KG1 (cell line): ENCODE results near the gene URM1.
A peak's percentile ranks its signal among the peaks of the same experiment; 100 is the strongest.
"Not testable (repeated sequence)": the region's sequence is repeated elsewhere in the genome, so short reads cannot be mapped to it uniquely, and the experiment has no call there.

Experiments
- DNase-seq: peaks from one replicate; lab custom pipeline; 2025; lab: John Stamatoyannopoulos, UW

Gene URM1

DNA sequence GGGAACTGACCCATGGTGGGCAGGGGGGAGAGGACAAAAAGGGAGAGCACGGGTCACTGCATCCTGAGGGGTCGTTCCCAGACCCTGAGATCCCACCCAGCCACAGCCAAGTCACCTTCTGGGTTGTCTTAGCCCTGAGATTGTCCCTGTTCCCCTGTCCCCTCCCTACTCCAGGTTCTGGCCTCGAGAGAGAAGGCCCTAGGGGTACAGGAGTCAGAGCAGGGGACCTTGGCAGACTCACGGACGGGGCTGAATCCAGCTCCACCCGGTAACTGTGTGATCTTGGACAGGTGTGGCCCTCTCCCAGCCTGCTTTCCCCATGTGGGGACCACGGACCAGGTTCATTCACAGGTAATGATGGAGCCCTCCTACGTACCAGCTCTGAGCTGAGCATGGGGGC, 38.3 kb downstream of the URM1 start:
- DNase-seq, result no peak

DNA sequence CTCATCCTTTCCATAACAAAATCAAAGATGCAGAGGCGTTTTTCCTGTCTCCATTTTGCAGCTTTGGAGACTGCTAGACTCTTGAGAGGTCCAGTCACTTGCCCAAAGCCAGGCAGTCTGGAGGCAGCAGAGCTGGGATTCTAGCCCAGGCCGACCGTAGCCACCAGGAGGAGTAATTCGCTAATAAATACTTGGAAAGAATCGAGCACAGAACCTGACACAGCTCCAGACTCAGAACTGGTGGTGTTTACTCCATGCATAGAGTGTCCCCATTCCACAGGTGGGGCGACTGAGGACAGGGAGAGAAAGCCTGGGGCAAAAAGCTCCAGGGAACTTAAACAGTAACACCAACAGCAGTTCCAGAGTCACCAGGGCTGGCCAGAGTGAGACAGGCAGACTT, 38.8 kb downstream of the URM1 start:
- DNase-seq, result no peak

DNA sequence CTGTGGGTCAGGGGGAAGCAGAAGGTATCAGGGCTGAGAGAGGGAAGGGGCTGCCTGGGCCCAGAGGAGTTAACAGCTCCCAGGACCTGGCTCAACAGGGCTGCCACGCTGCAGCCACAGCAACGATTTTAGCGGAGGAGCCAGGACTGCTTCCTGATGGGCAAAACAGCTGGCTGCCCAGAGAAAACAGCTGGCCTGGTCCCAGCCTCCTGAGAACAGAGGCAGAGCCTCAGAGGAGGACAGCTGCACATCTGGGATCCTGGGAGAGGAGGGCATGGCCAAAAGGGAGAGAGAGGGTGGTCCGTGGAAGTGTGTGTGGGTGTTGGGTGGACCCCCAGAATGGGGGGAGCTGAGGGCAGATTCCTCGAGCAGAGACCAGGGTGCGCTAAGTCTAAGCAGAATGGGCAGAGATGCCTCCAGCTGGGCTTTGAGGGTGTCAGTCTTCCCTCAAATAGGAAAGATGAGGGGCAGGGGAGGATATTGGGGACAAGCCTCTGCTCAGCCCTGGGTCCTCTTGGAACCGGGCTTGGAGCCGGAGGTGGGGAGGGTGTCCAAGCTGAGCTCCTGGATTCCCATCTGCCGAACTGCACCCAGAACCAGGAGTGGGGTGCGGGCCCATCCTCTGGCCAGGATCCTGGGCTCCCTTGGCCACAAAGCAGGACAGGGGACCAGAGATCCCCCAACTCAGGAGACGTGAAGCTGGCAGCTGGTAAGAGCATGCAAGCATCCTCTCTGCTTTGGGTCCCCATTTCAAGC, 40.4 kb downstream of the URM1 start:
- no peak for DNase-seq

DNA sequence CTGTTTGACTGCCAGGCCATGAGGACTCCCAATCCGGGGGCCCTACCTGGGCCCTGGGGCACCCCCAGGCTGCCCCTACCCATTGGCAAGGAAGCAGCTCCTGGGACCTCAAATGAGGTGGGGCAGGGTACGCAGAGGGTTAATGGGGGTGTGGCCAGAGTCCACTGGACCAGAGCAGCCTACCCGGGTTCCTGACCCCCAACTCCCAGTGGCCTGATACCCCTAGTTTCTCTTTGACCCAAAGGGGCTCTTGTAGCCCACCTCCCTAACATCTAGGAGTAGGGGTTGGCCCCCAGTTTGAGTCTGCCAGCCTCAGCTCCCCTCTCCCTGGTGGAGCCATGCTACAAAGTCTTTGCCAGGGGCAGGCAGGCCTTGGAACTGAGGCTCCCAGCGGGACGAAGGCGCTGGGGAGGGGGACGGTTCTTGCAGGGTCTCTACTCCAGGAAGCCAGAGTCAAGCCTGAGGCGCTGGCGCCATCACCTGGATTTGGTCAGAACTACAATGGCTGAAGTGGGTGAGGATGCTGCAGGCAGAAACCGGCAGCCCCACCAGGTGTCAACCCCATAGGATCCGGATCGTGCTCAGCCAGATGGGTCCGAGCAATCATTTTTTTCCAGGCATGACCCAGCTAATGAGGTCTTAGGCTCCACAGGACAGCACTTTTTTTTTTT, 41.1 kb downstream of the URM1 start:
- DNase-seq, result no peak

DNA sequence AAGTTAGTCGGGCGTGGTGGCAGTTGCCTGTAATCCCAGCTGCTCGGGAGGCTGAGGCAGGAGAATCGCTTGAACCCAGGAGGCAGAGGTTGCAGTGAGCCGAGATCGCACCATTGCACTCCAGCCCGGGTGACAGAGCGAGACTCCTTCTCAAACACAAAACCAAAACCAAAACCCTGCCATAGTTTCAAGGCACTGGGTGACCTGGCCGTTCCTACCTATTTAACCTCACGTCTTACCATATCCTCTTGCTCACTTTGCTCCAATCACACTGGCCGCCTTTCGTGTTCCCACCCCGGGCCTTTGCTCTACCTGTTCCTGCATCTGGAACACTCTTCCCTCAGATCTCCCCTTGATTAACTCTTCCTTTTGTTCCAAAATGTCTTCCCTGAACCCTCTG, 42.6 kb downstream of the URM1 start:
- DNase-seq, result not testable (repeated sequence)

DNA sequence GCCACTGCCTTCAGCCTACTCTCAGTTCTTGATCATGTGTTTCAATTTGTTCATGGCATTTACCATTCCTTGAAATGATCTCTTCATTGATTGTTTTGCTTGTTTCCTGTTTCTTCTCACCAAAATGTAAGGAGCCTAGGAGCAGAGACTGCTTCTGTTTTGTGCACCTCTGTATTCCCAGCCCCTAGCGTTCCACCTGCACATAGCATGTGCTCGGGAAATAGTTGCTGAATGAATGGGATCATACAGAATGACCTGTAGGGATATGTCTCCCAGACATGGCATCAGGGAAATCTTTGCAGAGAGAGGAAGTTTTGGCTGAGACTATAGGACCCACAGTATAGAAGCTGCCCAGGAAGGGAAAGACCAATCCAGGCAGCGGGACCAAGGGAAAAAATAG, 43.3 kb downstream of the URM1 start:
- no peak for DNase-seq

DNA sequence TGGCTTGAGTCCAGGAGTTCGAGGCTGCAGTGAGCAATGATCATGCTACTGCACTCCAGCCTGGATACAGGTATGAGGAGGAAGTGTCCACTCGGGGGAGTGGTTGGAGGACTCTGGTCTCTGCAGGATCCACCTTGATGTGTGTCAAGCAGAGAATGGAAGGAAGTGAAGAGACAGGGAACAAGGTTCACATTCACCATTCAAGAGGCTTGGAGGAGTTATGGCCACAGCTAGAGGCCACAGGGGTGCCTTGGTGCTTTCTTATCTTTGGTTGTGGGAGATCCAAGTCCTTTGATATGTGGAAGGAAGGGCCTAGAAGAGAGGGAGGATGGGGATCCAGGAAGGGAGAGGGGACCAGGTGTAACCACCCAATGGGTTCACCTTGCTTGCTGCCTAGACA, 44.1 kb downstream of the URM1 start:
- DNase-seq, result no peak

DNA sequence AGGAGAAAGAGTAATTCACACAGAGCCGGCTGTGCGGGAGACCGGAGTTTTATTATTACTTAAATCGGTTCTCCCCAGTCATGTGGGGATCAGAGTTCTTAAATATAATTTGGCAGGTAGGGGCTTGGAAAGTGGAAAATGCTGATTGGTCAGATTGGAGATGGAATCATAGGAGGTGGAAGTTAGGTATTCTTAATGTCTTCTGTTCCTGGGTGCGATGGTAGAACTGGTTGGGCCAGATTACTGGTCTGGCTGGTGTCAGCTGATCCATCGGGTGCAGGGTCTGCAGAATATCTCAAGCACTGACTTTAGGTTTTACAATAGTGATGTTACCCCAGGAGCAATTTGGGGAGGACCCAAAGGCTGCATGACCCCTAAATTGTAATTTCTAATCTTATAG, 44.8 kb downstream of the URM1 start:
- DNase-seq, result no peak

DNA sequence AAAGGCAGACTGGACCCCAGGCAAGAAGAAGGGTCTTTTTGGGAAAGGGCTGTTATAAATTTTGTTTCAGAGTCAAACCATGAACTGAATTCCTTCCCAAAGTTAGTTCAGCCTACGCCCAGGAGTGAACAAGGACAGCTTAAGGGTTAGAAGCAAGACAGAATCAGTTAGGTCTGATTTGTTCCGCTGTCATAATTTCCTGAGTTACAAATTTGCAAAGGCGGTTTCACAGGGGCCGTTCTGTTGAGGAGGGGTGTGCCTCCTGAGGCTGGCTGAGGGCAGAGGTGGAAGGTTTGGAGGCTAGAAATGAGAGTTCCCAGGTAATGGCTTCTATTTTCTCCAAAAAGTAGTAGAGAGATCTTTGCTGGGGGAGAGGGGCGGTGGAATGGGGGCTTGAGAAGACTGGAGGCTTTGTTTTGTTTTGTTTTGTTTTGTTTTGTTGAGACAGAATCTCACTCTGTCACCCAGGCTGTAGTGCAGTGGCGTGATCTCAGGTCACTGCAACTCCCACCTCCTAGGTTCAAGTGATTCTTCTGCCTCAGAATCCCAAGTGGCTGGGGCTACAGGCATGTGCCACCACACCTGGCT, 45.4 kb downstream of the URM1 start:
- no peak for DNase-seq

DNA sequence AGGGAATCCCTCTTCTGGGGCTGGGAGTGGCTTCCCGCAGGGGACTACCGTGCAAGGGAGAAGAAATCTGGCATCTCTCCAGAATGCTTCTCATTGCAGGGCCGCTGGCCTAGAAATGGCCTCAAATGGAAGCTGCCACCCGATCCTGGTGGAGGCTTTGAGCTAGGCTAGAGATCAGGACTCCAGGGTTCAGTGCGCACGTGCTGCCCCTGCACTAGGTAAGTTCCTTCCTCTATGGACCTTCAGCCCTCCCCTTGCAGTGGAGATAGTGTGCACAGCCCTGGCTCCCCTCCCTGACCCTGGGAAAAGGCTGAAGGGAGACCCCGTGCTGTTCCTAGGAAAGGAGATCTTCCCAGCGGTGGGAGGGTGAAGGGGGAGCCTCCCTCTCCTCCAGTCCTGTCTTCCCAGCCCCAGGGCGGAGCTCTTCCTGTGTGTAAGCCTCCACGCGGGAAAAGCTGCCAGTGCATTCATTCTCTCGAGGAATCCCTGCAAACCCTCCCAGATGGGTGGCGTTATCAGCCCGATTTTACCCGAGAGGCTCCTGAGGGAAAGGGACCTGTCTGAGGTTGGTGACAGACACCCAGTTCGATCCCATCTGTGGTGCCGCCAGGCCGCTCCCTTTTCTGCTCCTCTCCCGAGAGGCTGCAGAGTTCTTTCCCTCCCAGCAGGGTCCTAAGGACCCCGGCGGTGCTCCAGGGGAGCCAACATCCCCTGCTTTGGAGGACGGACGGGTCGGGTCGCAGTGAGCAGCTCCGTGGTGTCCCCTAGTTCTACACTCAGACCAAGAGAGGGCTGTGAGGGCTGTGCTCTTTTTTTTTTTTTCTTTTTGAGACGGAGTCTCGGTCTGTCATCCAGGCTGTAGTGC, 48.1 kb downstream of the URM1 start:
- no peak for DNase-seq

DNA sequence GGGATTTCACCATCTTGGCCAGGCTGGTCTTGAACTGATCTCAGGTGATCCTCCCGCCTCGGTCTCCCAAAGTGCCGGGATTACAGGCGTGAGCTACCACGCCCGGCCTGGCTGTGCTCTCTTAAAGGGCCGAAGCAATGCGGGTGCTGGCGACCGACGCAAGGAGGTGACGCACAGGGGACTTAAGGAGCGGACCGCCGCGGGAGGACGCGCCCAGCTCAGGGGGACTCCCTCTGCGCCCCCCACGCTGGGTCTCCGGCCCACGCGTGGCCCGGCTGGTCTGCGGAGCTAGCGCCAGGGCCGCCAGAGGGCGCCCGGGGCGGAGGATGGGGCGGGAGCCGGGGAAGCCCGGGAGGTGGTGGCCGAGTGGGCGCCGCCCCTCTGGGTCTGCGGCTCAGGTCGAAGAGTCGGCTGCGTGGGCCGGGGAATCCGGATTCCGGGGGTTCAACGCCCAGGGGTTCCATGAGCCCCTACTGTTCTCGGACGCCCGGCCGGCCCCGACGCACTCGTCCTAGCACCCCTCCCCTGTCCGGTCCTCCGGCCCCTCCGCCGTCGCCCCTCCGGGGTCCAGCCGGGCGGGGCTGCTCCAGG, 49.0 kb downstream of the URM1 start:
- peak; percentile 40 for DNase-seq

DNA sequence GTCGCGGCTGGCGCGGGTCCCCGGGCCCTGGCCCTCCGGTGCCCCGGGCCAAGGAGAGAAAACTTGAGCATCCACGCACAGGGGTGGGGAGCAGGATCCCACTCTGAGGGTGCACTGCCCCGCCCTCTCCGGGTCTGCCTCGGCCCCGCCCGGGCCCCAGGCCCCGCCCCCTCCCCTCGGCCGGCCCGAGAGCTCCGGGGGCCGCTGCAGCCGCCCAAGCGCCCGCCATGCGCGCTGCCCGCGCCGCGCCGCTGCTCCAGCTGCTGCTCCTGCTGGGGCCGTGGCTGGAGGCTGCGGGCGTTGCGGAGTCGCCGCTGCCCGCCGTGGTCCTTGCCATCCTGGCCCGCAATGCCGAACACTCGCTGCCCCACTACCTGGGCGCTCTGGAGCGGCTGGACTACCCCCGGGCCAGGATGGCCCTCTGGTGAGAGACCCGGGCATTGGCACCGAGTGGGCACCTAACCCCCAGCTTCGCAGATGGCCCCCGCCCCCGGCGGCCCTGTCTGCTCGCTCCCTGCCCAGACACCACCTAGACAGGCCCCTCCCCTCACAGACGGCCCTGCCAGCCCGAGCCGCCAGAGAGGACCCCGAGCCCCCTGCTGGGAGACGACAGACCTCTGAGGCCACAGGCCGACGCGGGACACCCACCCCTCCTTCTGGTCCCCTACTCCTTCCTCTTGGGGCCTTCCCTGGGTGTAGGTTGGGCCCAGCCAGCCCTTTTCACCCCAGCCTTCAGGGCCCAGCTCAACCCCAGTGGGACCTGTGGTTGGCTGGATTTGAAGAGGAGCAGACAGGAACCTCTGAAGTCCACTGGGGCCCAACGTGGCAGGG, 49.7 kb downstream of the URM1 start, which contains the start of gene CERCAM:
Gene CERCAM (plus strand): TSS at position 207 of the 831 bp plus-strand sequence. CDS start 21 bp downstream, at position 228.
- DNase-seq, result peak; percentile 7

DNA sequence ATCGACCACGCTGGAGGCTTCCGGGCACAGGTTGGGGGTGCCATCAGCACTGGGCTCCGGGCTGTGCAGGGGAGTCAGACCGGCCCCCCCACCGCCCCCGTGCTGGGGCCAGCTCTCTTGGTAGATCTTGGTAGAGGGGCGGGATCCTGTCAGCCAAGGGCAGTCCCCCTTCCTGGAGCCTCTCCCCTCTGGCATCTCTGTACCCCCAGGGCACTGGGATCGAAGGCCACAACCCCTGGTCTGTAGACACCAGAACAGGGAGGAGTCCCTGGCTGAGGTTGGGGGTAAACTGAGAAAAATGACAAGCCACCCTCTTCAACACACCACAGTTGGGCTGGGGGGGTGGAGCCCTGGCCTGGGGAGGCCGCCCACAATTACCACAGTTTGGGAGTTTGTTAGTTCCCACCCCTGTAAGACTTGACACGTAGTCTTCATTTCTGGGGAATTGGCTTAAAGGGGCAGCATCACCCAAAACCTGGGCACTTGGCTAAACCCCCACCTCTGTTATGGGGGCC, 50.4 kb downstream of the URM1 start:
- DNase-seq, result no peak

DNA sequence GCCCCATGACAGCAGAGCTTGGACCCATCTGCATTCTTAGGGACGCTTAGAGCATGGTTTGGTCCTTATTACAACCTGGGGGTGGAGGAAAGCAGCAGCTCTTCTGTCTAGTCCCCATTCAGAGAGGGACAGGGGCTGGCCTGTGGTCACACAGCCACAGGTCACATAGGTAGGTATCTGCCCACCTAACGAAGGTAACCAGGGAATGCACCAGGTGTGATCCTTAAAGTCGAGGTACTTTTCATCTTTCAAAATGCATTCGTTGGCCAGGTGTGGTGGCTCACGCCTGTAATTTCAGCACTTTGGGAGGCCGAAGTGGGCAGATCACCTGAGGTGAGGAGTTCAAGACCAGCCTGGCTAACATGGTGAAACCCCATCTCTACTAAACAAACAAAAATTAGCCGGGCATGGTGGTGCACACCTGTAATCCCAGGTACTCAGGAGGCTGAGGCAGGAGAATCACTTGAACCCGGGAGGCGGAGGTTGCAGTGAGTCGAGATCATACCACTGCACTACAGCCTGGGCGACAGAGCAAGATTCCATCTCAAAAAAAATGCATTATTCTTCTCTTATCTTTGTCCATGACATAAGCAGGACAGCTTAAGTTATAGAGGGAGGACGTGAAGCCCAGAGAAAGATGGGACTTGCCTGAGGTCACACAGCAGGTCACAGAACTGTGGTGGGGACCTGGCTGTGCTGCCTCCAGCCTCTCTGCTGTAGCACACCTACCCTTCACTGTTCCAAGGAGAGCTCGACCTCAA, 51.0 kb downstream of the URM1 start:
- not testable (repeated sequence) for DNase-seq

DNA sequence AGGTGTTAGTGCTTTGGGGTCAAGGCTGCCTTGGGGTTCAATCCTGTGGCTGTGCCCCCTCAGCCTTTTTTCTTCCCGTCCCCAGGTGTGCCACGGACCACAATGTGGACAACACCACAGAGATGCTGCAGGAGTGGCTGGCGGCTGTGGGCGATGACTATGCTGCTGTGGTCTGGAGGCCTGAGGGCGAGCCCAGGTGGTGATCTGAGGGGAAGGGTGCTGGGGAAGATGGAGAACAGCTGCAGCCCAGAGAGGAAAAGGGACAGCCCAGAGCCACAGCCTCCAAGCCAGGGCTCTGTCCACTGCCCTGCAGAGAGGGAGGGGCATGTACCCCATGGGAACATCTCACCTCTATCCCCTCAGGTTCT, 51.6 kb downstream of the URM1 start:
- no peak for DNase-seq

DNA sequence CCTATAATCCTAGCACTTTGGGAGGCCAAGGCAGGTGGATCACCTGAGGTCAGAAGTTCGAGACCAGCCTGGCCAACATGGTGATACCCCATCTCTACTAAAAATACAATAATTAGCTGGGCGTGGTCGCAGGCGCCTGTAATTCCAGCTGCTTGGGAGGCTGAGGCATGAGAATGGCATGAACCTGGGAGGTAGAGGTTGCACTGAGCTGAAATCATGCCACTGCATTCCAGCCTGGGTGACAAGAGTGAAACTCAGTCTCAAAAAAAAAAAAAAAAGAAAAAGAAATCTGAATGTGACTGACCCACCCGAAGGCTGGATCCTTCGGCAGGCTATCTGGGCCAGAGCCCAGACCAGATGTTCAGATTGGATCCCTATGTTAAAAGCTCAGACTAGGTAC, 52.2 kb downstream of the URM1 start:
- DNase-seq, result not testable (repeated sequence)

DNA sequence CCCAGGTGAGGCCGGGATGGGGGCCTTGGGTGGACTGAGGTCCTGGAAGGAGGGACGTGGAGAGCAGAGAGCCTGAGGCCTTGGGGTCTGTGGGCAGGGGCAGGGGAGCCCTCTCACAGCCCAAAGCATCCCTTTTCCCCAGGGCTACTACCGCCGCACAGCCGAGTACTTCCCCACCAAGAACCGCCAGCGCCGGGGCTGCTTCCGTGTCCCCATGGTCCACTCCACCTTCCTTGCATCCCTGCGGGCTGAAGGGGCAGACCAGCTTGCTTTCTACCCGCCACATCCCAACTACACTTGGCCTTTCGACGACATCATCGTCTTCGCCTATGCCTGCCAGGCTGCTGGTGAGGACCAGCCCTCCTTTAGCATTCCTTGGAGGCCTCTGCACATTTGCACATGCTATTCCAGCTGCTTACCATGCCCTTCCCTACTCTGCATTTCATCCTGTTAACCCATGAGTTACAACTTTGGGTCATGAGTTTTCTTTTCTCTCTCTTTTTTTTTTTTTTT, 53.1 kb downstream of the URM1 start:
- DNase-seq, result no peak

DNA sequence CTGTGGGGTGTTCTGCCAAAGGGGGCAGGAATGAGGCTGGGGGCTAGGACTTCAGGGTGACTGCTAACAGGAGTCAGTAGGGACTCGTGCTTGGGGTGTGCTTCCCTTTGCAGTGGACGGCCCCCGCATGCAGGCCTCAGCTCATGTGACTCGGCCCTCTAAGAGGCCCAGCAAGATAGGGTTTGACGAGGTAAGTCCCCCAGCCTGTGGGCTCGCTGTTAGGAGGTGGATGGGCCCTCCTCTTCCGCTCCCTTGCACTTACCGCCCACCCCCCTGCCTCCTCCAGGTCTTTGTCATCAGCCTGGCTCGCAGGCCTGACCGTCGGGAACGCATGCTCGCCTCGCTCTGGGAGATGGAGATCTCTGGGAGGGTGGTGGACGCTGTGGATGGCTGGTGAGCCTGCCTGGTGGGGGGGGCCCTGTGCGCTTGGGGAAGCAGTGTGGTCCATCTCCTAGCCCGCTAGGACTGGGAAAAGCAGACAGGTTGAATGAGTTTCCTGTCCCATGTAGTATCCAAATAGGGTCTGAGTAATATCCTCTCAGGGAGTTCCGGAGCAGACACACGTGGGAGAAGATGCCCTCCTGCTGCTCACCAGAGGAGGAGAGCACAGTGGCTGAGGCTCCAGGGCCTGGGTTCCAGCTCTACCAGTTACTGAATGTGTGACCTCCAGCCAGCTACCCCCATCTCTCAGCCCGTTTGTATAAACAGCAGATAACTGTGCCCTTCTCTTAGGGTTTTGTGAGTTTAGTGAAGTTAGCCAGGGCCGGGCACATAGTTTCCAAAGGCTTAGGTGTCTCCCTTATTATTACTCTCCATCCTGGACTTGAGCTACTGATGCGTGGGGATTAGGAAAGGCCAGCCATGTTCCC, 57.7 kb downstream of the URM1 start:
- DNase-seq, result no peak
